A673 (cell line): Measurements from ENCODE around the gene IPCEF1.

Experiments
- CTCF ChIP-seq: fragments of 300-800, 200-600 bp; sonication (generic); conservative IDR thresholded peaks from 2 replicates; pipeline ENCODE4 v1.5.1; 2017; ENCODE audit warnings: low read depth, mild to moderate bottlenecking, antibody characterized with exemption, low read length, moderate library complexity, mixed read lengths
- EZH2 ChIP-seq: fragments of 200-600 bp; sonication (generic); IDR thresholded peaks from 2 replicates; pipeline ENCODE4 v1.6.1; 2017; ENCODE audit warnings: borderline replicate concordance, low read depth, mild to moderate bottlenecking, mixed read lengths, antibody characterized with exemption, low read length; ENCODE audit not compliant: poor library complexity, severe bottlenecking

- no peak for TF ChIP-seq CTCF
- TF ChIP-seq EZH2: no peak
These were observed 159.3 kb downstream of the IPCEF1 start for GRCh38 chr6:154197196-154197860.
